Occipital lobe (tissue), 2 donors: Measurements from ENCODE around the gene THRB. TPM values are rescaled to one million over a fixed set of nuclear protein-coding genes. Genes with fewer than 3 reads are reported as not detected.
A peak's percentile ranks its signal among the peaks of the same experiment; 100 is the strongest.

ENCODE experiments used
- DNase-seq: peaks from one replicate; lab custom pipeline; 2025; lab: John Stamatoyannopoulos, UW
- total RNA-seq: library from RNA; depleted of rRNA; stranded (reverse); fragments of >200 nt; gene quantifications from one replicate; pipeline ENCODE4 v1.2.3, GENCODE V29; 2014

Gene THRB
- total RNA-seq, 1 donor from 2014 or later = 44.5 TPM

- DNase-seq = no peak
These were observed 302.7 kb downstream of the THRB start for GRCh38 chr3:24191801-24192403.

GRCh38 chr3:24190256-24190655 is 304.4 kb downstream of the THRB start:
- no peak for DNase-seq

- peak; percentile 7 for DNase-seq
These were observed 308.8 kb downstream of the THRB start for GRCh38 chr3:24185738-24186384.

GRCh38 chr3:24184528-24185176 is 310.0 kb downstream of the THRB start:
- no peak for DNase-seq

GRCh38 chr3:24182756-24183155 is 311.9 kb downstream of the THRB start:
- no peak for DNase-seq

- no peak for DNase-seq
These were observed 313.4 kb downstream of the THRB start for GRCh38 chr3:24181256-24181655.

GRCh38 chr3:24180616-24181015 is 314.0 kb downstream of the THRB start:
- no peak for DNase-seq

- no peak for DNase-seq
These were observed 317.4 kb downstream of the THRB start for GRCh38 chr3:24177201-24177600.

- no peak for DNase-seq
These were observed 320.0 kb downstream of the THRB start for GRCh38 chr3:24174614-24175013.

- DNase-seq = no peak
These were observed 325.7 kb downstream of the THRB start for GRCh38 chr3:24168977-24169376.

- no peak for DNase-seq
These were observed 327.2 kb downstream of the THRB start for GRCh38 chr3:24167429-24167828.

- no peak for DNase-seq
These were observed 328.1 kb downstream of the THRB start for GRCh38 chr3:24166515-24166914.

GRCh38 chr3:24165603-24165982 is 329.1 kb downstream of the THRB start:
- no peak for DNase-seq

- DNase-seq = no peak
These were observed 329.6 kb downstream of the THRB start for GRCh38 chr3:24164967-24165602.

GRCh38 chr3:24162929-24163328 is 331.7 kb downstream of the THRB start:
- DNase-seq = no peak

- DNase-seq = no peak
These were observed 332.8 kb downstream of the THRB start for GRCh38 chr3:24161841-24162240.

- no peak for DNase-seq
These were observed 334.1 kb downstream of the THRB start for GRCh38 chr3:24160424-24161095.

GRCh38 chr3:24158761-24159454 is 335.7 kb downstream of the THRB start:
- no peak for DNase-seq

GRCh38 chr3:24157106-24157505 is 337.5 kb downstream of the THRB start:
- DNase-seq = no peak

- DNase-seq = no peak
These were observed 338.2 kb downstream of the THRB start for GRCh38 chr3:24156466-24156865.

- no peak for DNase-seq
These were observed 339.4 kb downstream of the THRB start for GRCh38 chr3:24155276-24155675.
